Peyer's patch (tissue), 4 donors: Measurements from ENCODE around the gene TRAPPC3.

Experiments used
- POLR2A ChIP-seq, 2 donors: fragments of 450-650 bp; IDR thresholded peaks; one replicate each; pipeline ENCODE4 v1.5.1; 2017; ENCODE audit warnings: antibody characterized with exemption in 2 of 2, mild to moderate bottlenecking in 2 of 2, moderate library complexity in 2 of 2
- TF ChIP-seq, protein P1 (sequence below), 6 experiments: fragments of 450-650 bp in 4 of 6; fragments of 200-600 bp in 2 of 6; sonication (generic) in 1 of 6; IDR thresholded peaks; one replicate each; pipeline ENCODE4 v1.5.1; 2017 to 2019; ENCODE audit warnings: antibody characterized with exemption in 6 of 6, mild to moderate bottlenecking in 3 of 6, moderate library complexity in 1 of 6

DNA sequence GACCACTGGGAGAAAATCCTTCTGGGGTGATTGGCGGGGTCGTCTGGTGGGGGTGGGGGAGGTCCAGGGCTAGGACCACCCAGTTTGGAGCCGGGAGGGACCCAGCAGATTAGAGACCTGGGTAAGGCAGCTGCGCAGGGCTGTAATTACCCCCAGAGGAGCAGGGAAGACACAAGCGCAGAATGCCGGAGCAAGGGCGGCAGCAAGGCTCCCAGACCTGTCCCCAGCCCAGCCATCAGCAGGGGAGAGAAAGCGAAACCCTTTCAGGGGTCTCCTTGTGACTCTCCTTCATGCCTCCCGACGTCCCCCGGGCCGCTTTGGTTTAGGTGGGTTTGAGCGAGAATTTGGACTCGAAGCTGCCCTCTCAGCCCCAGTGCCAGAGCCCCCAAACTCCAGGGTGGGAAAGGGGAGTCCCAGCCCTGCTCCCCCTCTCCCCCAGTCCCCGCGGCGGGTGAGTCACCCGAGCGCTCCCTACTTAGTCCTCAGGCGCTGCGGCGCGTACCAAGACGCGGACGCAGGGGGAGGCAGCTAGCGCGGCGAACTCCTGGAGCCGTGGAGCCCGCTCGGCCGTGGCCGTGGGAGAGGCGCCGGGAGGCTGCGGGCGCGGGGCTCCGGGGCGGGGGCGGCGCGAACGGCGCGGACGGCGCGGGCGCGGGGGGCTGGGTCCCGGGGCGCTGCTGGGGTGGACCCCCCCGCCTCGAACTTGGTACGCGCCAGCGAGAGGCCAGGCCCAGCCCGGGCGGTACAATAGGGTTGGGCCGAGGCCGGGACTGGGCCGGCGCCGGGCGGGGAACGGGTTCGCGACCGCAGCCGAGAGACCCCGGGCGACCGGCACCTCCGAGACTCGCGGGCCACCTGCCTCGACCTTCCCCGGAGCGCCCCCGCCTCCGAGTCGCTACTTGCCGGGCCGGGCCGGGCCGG is 6.4 kb upstream of the TRAPPC3 start, which contains the start of gene MAP7D1:
- TF ChIP-seq, protein P1, sequence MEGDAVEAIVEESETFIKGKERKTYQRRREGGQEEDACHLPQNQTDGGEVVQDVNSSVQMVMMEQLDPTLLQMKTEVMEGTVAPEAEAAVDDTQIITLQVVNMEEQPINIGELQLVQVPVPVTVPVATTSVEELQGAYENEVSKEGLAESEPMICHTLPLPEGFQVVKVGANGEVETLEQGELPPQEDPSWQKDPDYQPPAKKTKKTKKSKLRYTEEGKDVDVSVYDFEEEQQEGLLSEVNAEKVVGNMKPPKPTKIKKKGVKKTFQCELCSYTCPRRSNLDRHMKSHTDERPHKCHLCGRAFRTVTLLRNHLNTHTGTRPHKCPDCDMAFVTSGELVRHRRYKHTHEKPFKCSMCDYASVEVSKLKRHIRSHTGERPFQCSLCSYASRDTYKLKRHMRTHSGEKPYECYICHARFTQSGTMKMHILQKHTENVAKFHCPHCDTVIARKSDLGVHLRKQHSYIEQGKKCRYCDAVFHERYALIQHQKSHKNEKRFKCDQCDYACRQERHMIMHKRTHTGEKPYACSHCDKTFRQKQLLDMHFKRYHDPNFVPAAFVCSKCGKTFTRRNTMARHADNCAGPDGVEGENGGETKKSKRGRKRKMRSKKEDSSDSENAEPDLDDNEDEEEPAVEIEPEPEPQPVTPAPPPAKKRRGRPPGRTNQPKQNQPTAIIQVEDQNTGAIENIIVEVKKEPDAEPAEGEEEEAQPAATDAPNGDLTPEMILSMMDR (IDR thresholded peaks at IDR 0.05), result no peak
- TF ChIP-seq POLR2A (IDR thresholded peaks at IDR 0.05), result peak; percentile 69 to 79
